ENCODE results near the gene TJP2. TPM values are rescaled to one million over a fixed set of nuclear protein-coding genes. Genes with fewer than 3 reads are reported as not detected.

The TJP2 gene
- total RNA-seq, 4 donors from 2014 or later = 137 to 191 (median 167) TPM

- intact Hi-C loops (cut with DNase I; ENCODE audit: low total_unique reads) = no loop called here
- TF ChIP-seq CTCF (IDR thresholded peaks at IDR 0.05) = no peak
- TF ChIP-seq POLR2A (IDR thresholded peaks at IDR 0.05) = no peak
- H3K4me3 ChIP-seq (ENCODE audit: low read depth, poor library complexity, severe bottlenecking) = no peak overlapping the region
- peak in 1 of 2 donors; percentile 4 for DNase-seq (ENCODE audit: low spot score in 2 of 2)
- 78 to 88% methylated on average over 1 of the region's 1 CpG for WGBS, 2 donors
Measured at GRCh38 chr9:69143291-69143690, 30.8 kb upstream of the TJP2 start.

GRCh38 chr9:69145144-69145715 is 28.8 kb upstream of the TJP2 start:
- H3K4me3 ChIP-seq (ENCODE audit: low read depth, poor library complexity, severe bottlenecking) = no peak overlapping the region
- 74 to 75% methylated on average over 8 of the region's 8 CpGs for WGBS, 2 donors
- DNase-seq (ENCODE audit: low spot score in 2 of 2) = no peak
- intact Hi-C loops (cut with DNase I; ENCODE audit: low total_unique reads) = no loop called here
- no peak for TF ChIP-seq POLR2A (IDR thresholded peaks at IDR 0.05)

GRCh38 chr9:69147041-69147834 is 26.8 kb upstream of the TJP2 start:
- TF ChIP-seq CTCF (IDR thresholded peaks at IDR 0.05) (no peak), POLR2A (IDR thresholded peaks at IDR 0.05) (no peak)
- H3K4me3 ChIP-seq (ENCODE audit: low read depth, poor library complexity, severe bottlenecking) = no peak overlapping the region
- WGBS, 2 donors = 68 to 72% methylated on average over 11 of the region's 11 CpGs
- intact Hi-C loops (cut with DNase I; ENCODE audit: low total_unique reads) = no loop called here
- DNase-seq (ENCODE audit: low spot score in 2 of 2) = peak in 1 of 2 donors; percentile 12

- DNase-seq (ENCODE audit: low spot score in 2 of 2) = peak in 1 of 2 donors; percentile 4
- WGBS, 2 donors = 45 to 58% methylated on average over 7 of the region's 7 CpGs
- intact Hi-C loops (cut with DNase I; ENCODE audit: low total_unique reads) = no loop called here
- TF ChIP-seq CTCF (IDR thresholded peaks at IDR 0.05) (no peak), POLR2A (IDR thresholded peaks at IDR 0.05) (no peak)
- H3K4me3 ChIP-seq (ENCODE audit: low read depth, poor library complexity, severe bottlenecking) = no peak overlapping the region
Measured at GRCh38 chr9:69149321-69149807, 24.7 kb upstream of the TJP2 start.

- 95 to 96% methylated on average over 7 of the region's 7 CpGs for WGBS, 2 donors
- intact Hi-C loops (cut with DNase I; ENCODE audit: low total_unique reads) = no loop called here
- no peak overlapping the region for H3K4me3 ChIP-seq (ENCODE audit: low read depth, poor library complexity, severe bottlenecking)
- DNase-seq (ENCODE audit: low spot score in 2 of 2) = no peak
- TF ChIP-seq CTCF (IDR thresholded peaks at IDR 0.05) (no peak), POLR2A (IDR thresholded peaks at IDR 0.05) (no peak)
Measured at GRCh38 chr9:69151506-69151905, 22.6 kb upstream of the TJP2 start.

GRCh38 chr9:69153707-69154521 is 20.2 kb upstream of the TJP2 start:
- H3K4me3 ChIP-seq (ENCODE audit: low read depth, poor library complexity, severe bottlenecking) = no peak overlapping the region
- DNase-seq (ENCODE audit: low spot score in 2 of 2) = no peak
- 84 to 93% methylated on average over 9 of the region's 9 CpGs for WGBS, 2 donors
- TF ChIP-seq POLR2A (IDR thresholded peaks at IDR 0.05) (no peak), CTCF (IDR thresholded peaks at IDR 0.05) (no peak)
- intact Hi-C loops (cut with DNase I; ENCODE audit: low total_unique reads) = no loop called here

All from lower leg skin (tissue), 4 donors.